IPS-18c (cell line): ENCODE measurements around the gene PTOV1.

Experiments used
- H3K4me3 ChIP-seq: 2 replicates; pipeline ENCODE4 v1.7.0; 2013; ENCODE audit warnings: low read depth, mild to moderate bottlenecking, low read length, moderate library complexity; ENCODE audit not compliant: insufficient read depth
- H3K9me3 ChIP-seq: one replicate; pipeline ENCODE4 v1.6.1; 2013; ENCODE audit warnings: mild to moderate bottlenecking, low read length, moderate library complexity; ENCODE audit not compliant: control insufficient read depth, insufficient read depth

The PTOV1 gene

DNA sequence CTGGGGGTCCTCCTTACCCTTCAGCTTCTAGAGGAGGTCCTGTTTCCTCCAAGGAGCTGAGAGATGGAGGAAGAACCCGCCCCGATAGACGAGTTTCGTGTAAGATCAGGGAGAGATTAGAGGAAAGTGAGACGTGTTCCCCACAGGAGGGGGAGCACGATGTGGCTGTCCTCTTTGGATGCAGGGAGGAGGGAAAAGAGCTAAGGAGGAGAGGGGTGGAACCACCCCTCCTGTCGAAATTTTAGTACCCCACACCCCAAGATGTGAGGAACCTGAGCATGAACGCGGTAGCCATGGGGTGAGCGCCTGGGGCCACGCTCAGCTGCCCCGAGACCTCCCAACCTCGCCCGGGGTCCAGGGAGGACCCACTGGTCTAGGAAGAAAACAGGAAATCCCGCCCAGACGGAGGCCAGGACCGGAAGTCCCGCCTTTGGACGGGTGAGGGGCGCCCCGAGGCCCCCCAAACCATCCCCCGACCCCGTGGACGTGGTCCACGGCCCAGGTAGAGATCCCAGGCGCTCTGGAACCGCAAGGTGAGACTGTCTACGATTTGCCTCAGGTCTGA, 25.0 kb downstream of the PTOV1 start:
- peak overlapping the region; percentile 99 for H3K4me3 ChIP-seq
- H3K9me3 ChIP-seq, result no peaks in the 10 kb centered on the region

DNA sequence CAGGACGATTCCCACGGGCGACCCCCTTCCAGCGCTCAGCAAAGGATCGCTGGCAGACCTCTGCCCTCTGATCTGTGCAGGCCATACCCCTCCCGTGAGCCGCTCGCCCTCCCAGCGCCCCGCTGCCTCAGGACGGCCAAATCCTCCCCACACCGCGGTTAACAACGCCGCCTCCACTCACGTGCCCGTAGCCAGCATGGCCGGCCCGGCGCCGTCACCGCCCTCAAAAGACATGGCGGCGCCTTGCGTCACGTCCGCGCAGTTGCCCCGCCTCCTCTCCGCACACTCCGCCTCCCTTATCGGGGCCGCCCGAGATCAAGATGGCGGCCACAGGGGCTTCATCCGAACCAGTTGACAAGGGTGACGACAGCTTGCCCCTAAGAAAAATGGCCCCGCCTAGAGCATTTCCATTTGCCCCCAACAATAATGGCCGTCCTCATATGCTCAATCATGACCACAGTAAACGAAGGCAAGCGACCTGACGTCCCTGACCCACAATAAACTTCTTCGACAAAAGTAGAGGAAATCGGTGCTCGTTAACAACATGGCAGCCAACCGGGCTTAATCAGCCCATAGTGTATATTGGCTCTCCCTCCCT, 25.6 kb downstream of the PTOV1 start:
- H3K4me3 ChIP-seq, result peak overlapping the region; percentile 99
- no peaks in the 10 kb centered on the region for H3K9me3 ChIP-seq

GRCh38 chr19:49877020-49877878, 26.3 kb downstream of the PTOV1 start, which contains the start of the genes AKT1S1 and TBC1D17:
AKT1S1 (minus strand) TSS chr19:49877355; CDS start chr19:49873295, 4,060 bp downstream.
TBC1D17 (plus strand) TSS chr19:49877702; CDS start chr19:49877724, 22 bp downstream.
- Histone ChIP-seq H3K4me3 (peak within 1 kb of the TSS; percentile 99), H3K9me3 (no peaks in the 10 kb centered on the region)

GRCh38 chr19:49877879-49878743, 27.2 kb downstream of the PTOV1 start:
- Histone ChIP-seq H3K9me3 (peaks cover under 1% of the 10 kb centered on the region), H3K4me3 (peak overlapping the region; percentile 86)

GRCh38 chr19:49878744-49879070, 27.7 kb downstream of the PTOV1 start:
- Histone ChIP-seq H3K4me3 (peak overlapping the region; percentile 86), H3K9me3 (peaks cover 3% of the 10 kb centered on the region)

GRCh38 chr19:49879243-49879963, 28.4 kb downstream of the PTOV1 start:
- H3K4me3 ChIP-seq, result no peak overlapping the region

GRCh38 chr19:49880162-49880869, 29.4 kb downstream of the PTOV1 start:
- Histone ChIP-seq H3K4me3 (no peak overlapping the region), H3K9me3 (peaks cover 3% of the 10 kb centered on the region)

More at GRCh38 chr19:49879243-49879963, 28.4 kb downstream of the PTOV1 start:
- H3K9me3 ChIP-seq, result peaks cover 3% of the 10 kb centered on the region

DNA sequence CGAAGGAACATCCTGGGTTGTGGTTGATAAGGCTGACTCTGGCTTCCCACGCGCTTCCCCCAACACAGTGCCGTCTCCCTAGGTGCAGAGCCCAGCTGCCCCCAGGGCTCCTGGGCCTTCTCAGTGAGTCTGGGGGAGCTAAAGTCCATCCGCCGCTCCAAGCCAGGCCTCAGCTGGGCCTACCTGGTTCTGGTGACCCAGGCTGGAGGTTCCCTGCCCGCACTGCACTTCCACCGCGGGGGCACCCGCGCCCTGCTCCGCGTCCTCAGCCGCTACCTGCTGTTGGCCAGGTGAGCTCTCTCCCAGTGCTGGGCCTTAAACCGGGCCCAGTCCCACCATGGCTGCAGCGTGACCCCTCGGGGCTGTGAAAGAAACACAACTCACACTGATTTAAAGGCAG, 30.2 kb downstream of the PTOV1 start:
- Histone ChIP-seq H3K9me3 (peaks cover 3% of the 10 kb centered on the region), H3K4me3 (no peak overlapping the region)

DNA sequence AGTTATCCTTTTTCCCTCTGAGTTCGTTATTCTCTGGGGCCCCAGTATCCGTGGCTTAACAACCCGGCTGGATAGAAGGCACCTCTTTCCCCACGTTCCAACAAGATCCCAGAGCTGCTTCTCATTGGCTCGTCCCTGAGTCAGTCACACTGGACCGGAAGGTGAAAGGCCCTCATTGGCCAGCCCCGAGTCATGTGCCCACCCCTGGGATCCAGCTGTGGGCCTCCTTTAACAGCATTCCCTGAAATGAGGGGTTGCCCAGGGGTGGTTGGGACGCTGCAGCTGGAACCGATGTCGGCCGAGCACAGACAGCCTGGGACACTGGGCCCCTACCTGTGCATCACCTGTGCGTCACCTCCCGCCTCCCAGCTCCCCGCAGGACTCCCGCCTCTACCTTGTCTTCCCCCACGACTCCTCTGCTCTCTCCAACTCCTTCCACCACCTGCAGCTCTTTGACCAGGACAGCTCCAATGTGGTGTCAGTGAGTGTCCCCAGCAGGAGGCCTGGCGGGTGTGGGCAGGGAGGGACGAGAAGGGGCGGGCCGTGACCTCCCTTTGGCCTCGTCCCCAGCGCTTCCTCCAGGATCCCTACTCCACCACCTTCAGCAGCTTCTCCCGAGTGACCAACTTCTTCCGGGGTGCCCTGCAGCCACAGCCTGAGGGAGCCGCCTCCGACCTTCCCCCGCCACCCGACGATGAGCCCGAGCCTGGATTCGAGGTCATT, 30.9 kb downstream of the PTOV1 start:
- H3K9me3 ChIP-seq, result peaks cover 3% of the 10 kb centered on the region
- no peak overlapping the region for H3K4me3 ChIP-seq

DNA sequence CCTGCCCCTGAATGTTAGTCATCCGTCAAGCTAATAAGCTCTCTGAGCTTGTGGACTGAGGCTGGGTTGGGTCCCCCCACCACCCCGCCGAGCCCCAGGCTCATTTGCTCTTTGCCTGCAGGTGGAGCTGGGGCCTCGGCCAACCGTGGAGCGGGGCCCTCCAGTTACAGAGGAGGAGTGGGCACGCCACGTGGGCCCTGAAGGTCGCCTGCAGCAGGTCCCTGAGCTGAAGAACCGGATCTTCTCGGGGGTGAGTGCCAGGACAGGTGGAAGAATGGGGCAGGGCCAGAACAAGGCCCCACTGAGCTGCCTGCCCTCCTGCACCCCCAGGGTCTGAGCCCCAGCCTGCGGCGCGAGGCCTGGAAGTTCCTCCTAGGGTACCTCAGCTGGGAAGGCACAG, 31.7 kb downstream of the PTOV1 start:
- Histone ChIP-seq H3K4me3 (no peak overlapping the region), H3K9me3 (peaks cover 3% of the 10 kb centered on the region)

DNA sequence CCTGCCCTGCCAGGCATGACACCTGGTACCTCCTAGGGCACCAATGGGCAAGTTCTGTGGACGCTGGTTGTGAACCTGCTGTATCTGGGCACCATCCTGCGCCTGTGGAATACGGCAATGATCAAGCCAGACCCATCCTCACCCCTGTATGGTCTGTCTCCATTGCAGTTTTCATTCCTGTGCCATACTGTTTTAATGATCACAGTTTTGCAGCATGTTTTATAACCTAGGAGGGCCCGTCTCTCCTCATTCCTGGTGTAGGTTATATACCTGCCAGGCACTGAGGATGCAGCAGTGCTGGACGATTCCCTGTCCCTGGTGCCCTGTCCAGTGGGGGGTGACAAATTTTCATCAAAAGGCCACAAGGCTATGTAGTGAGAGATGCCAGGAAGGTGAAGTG, 32.1 kb downstream of the PTOV1 start:
- H3K9me3 ChIP-seq, result peaks cover 3% of the 10 kb centered on the region
- no peak overlapping the region for H3K4me3 ChIP-seq

- Histone ChIP-seq H3K4me3 (no peak overlapping the region), H3K9me3 (peaks cover 3% of the 10 kb centered on the region)
Measured at GRCh38 chr19:49884109-49884508, 33.1 kb downstream of the PTOV1 start.

- Histone ChIP-seq H3K9me3 (peaks cover 5% of the 10 kb centered on the region), H3K4me3 (no peak overlapping the region)
Measured at GRCh38 chr19:49884760-49885159, 33.8 kb downstream of the PTOV1 start.

DNA sequence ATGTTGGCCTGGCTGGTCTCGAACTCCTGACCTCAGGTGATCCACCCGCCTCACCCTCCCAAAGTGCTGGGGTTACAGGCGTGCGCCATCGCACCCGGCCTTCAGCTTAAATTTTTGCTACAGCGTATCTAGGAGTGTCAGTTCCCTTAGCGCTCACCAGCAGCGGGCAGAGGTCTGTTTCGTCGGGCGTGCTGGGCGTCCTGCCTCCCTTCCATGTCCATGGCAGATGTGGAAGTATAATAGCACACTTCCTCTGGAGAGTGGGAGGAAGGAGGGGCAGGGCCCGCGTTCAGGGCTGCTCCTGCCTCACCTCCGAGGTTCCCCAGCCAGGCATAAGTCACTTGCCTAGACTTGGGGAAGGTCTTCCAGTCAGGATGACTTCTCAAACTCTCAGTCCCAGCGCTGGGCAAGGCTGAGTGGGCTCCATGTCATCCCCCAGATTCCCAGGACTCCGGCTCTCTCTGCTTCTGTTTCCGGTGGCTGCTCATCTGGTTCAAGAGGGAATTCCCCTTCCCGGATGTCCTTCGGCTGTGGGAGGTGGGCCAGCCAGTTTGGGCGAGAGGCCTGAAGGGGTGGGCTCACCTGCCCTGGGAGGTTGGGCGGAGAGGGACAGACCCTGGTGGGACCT, 36.2 kb downstream of the PTOV1 start:
- Histone ChIP-seq H3K4me3 (no peak overlapping the region), H3K9me3 (peaks cover 6% of the 10 kb centered on the region)
